NAMALWA (cell line): ENCODE results near the gene HINT2.

ENCODE experiments used
- DNase-seq: peaks from one replicate; pipeline ENCODE4 v3.0.0-alpha.2; 2015; ENCODE audit warnings: low spot score

HINT2 gene

GRCh38 chr9:35774907-35775635, 39.8 kb downstream of the HINT2 start:
- no peak for DNase-seq

DNA sequence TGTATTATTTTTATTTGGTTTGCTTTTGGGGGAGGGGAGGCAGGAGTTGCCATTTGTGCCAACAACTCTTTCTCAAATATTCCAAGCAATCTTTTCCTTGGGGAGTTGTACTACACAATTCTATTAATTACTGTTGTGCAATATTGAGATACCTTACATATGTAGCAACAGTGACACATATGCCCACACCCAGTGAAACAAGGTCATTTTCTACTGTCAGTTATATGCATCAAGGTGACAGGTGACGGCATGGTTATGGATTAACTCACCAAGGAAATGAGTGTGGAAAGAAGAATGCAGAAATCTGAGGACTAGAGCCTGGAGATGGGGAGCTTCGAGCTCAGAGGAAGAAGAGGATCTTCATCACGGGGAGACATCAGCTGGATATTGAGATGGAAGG, 42.9 kb downstream of the HINT2 start:
- DNase-seq = no peak

DNA sequence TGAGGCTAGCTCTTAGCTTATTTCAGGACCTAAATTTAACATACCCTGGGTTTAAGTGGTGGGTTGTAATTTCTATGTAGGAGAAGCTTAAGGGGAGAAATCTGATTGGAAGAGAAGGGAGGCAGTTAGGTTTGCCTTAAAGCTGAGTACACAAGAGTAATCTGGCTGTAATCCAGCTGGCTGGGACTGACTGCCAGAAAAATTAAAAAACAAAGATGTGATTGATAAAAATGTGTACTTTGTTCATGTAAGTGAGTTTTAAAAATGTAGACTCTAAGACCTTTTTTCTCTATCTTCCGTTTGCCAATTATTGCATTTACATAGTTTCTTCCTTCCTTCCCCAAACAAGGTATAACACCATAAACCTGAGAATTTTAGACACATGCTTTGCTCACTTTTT, 43.3 kb downstream of the HINT2 start:
- DNase-seq = no peak

DNA sequence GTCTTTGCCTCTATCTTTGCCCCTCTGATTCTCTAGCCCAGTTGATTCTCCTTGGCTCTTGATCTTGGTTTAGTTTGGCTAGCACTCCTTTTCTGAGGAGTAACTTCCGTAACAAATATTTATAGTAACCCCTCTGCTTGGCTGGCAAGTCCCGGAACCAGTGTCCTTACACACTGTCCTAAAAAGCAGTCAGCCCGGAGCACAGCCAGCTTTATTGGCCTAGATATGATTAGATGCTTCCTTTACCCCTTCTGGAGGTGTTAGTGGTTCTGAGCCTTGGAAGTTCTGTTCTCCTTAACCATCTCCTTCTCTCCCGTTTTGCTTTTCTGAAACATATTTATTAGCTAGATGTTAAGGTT, 43.8 kb downstream of the HINT2 start:
- no peak for DNase-seq

- DNase-seq = no peak
Observed at GRCh38 chr9:35769763-35770162, 45.1 kb downstream of the HINT2 start.

DNA sequence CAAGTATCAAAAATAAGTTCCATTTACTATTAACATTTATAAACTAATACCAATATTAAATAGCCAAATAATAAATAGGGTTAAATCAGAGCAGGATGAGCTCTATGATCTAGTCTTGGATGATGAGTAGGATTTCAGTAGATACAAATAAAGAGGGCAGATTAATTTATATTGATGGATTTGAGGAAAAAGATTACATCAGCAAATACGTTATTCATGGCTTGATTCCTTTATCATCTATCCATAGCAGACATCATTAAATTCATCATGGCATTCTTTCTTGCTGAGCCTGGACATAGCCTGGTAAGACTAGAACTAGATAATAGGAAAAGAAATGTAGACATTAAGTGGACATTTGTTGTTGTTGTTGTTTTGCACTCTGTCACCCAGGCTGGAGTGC, 47.4 kb downstream of the HINT2 start:
- no peak for DNase-seq

- DNase-seq = no peak
Observed at GRCh38 chr9:35766997-35767396, 47.8 kb downstream of the HINT2 start.

DNA sequence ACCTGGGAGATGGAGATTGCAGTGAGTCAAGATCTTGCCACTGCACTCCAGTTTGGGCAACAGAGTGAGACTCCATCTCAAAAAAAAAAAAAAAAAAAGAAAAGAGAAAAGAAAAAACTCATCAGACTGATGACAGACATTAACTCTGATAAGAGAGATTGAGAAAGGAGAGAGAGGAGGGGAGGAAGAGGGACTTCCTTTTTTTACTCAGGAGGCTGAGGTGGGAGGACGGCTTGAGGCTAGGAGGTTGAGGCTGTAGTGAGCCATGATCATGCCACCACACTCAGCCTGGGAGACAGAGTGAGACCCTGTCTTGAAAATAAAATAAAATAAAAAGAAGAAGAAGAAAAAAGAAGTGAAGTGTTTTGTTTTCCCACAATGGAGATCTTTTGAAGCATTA, 51.0 kb downstream of the HINT2 start:
- no peak for DNase-seq

DNA sequence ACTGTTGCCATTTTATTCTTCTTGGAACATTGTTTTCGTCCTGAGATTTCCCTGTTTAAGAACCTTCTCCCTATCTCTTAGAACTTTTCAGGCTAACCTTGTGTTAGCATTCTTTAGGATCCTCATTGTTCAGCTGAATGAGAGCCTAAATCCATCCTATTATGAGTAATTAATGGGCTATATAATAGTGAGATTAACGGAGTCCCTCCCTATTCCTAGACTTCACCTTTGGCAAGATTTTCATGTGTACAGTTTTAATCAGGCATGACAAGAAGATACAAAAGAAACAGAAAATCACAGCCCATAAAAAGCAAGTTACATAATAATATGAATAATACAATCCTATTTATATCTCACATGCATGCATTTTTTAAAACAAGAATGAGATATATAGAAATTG, 51.7 kb downstream of the HINT2 start:
- no peak for DNase-seq
